Measurements from ENCODE around the gene MATCAP1.

MATCAP1 gene

DNA sequence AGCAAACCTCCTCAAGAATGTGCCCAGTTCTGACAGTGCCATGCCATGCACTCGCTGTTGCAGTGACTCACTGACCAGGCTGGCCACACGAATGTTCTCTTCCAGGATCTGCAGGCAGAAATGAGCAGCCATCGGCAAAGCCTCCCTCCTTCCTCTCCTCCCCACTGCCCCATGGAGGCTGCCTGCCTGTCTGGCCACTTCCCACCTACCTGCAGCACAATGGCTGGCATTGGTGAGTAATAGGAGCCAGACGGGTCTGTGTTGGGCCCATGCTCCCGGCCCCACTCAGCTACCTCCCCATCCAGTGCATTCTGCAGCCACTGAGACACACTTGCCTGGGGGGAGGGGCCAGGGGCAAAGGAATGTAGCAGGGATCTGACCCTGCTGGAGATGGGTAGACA lies 2.8 kb upstream of the MATCAP1 start:
- no peak for DNase-seq (ENCODE audit: low read depth in 1 of 2, low spot score in 1 of 2)
- H3K4me3 ChIP-seq (replicated peaks; ENCODE audit: insufficient read depth, low read length) = no peak overlapping the region
- TF ChIP-seq SPI1 (IDR thresholded peaks at IDR 0.05; ENCODE audit: borderline replicate concordance, low read depth) = no peak
- TF ChIP-seq, protein P1, sequence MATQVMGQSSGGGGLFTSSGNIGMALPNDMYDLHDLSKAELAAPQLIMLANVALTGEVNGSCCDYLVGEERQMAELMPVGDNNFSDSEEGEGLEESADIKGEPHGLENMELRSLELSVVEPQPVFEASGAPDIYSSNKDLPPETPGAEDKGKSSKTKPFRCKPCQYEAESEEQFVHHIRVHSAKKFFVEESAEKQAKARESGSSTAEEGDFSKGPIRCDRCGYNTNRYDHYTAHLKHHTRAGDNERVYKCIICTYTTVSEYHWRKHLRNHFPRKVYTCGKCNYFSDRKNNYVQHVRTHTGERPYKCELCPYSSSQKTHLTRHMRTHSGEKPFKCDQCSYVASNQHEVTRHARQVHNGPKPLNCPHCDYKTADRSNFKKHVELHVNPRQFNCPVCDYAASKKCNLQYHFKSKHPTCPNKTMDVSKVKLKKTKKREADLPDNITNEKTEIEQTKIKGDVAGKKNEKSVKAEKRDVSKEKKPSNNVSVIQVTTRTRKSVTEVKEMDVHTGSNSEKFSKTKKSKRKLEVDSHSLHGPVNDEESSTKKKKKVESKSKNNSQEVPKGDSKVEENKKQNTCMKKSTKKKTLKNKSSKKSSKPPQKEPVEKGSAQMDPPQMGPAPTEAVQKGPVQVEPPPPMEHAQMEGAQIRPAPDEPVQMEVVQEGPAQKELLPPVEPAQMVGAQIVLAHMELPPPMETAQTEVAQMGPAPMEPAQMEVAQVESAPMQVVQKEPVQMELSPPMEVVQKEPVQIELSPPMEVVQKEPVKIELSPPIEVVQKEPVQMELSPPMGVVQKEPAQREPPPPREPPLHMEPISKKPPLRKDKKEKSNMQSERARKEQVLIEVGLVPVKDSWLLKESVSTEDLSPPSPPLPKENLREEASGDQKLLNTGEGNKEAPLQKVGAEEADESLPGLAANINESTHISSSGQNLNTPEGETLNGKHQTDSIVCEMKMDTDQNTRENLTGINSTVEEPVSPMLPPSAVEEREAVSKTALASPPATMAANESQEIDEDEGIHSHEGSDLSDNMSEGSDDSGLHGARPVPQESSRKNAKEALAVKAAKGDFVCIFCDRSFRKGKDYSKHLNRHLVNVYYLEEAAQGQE (IDR thresholded peaks at IDR 0.05; ENCODE audit: insufficient replicate concordance, low read depth) = no peak
- TF ChIP-seq, protein P2, sequence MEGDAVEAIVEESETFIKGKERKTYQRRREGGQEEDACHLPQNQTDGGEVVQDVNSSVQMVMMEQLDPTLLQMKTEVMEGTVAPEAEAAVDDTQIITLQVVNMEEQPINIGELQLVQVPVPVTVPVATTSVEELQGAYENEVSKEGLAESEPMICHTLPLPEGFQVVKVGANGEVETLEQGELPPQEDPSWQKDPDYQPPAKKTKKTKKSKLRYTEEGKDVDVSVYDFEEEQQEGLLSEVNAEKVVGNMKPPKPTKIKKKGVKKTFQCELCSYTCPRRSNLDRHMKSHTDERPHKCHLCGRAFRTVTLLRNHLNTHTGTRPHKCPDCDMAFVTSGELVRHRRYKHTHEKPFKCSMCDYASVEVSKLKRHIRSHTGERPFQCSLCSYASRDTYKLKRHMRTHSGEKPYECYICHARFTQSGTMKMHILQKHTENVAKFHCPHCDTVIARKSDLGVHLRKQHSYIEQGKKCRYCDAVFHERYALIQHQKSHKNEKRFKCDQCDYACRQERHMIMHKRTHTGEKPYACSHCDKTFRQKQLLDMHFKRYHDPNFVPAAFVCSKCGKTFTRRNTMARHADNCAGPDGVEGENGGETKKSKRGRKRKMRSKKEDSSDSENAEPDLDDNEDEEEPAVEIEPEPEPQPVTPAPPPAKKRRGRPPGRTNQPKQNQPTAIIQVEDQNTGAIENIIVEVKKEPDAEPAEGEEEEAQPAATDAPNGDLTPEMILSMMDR (IDR thresholded peaks at IDR 0.05; ENCODE audit: insufficient read depth, low read length) = no peak
- H3K27me3 ChIP-seq (ENCODE audit: insufficient read depth, poor library complexity, severe bottlenecking) = peaks cover 7% of the 10 kb centered on the region
- H3K27ac ChIP-seq (replicated peaks) = no peak overlapping the region

DNA sequence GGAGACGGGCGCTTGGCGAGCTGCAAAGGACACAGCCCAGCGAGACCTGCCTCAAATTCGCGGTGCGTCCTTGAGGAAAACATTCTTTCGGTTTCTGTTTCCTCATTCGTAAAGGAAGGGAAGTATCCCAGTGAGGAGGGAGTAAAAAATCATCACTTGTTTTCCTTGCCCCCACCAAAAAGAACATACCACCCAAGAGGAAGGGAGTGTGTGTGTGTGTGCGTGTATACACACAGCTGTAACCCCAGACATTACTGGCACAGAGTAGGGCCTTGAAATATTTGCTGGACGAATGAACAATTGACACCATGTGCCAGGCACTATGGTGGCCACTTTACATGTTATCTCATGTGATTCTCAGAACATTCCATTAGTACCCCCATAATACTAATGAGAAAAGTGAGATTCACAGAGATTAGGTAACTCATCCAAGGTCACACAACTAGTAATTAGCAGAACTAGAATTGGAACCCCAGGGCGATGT lies 1.9 kb upstream of the MATCAP1 start:
- H3K4me3 ChIP-seq (replicated peaks; ENCODE audit: insufficient read depth, low read length) = no peak overlapping the region
- no peak for TF ChIP-seq POLR2AphosphoS5 (IDR thresholded peaks at IDR 0.05; ENCODE audit: low read depth)
- TF ChIP-seq, protein P1 (IDR thresholded peaks at IDR 0.05; ENCODE audit: insufficient replicate concordance, low read depth) = no peak

DNA sequence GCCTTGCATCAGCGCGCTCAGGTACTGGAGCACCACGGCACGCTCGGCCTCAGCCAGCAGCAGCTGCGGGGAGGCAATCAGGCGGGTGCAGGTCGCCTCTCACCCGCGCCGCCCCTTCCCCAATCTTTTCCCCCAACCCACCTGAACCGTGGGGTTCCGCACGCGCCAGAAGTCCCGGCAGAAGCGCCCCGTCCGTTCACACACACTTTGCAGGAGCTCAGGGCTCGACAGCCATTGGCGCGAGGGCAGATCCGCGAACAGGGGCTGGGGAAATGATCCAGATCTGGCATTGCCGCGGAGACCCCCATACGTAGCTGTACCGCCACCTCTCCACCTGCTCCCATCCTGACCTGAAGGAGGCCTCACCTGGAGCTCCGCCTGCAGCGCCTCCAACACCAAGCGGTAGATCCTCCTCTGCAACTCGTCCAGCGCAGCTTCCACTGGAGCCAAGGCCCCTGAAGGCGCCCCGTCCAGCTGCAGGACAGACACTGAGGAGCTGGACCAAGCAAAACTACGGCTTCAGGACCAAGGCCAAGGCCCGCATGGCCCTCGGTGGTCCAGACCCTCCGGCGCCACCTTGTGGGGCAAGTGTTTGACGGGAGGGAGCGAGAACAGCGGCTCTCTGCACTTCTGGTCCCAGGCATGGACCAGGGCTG lies 1.4 kb upstream of the MATCAP1 start:
- Histone ChIP-seq H3K27me3 (ENCODE audit: insufficient read depth, poor library complexity, severe bottlenecking) (peaks cover 7% of the 10 kb centered on the region), H3K4me3 (replicated peaks; ENCODE audit: insufficient read depth, low read length) (no peak overlapping the region), H3K27ac (replicated peaks) (no peak overlapping the region)
- TF ChIP-seq SPI1 (IDR thresholded peaks at IDR 0.05; ENCODE audit: borderline replicate concordance, low read depth) (no peak), POLR2AphosphoS5 (IDR thresholded peaks at IDR 0.05; ENCODE audit: low read depth) (no peak), GABPA (IDR thresholded peaks at IDR 0.05; ENCODE audit: low read depth) (no peak)
- TF ChIP-seq, protein P1 (IDR thresholded peaks at IDR 0.05; ENCODE audit: insufficient replicate concordance, low read depth) = peak; percentile 97
- TF ChIP-seq, protein P2 (IDR thresholded peaks at IDR 0.05; ENCODE audit: insufficient read depth, low read length) = peak; percentile 59
- peak in 1 of 2 experiments; percentile 87 for DNase-seq (ENCODE audit: low read depth in 1 of 2, low spot score in 1 of 2)

More for the DNA sequence above, 1.9 kb upstream of the MATCAP1 start:
- peaks cover 7% of the 10 kb centered on the region for H3K27me3 ChIP-seq (ENCODE audit: insufficient read depth, poor library complexity, severe bottlenecking)
- no peak overlapping the region for H3K27ac ChIP-seq (replicated peaks)
- no peak for DNase-seq (ENCODE audit: low read depth in 1 of 2, low spot score in 1 of 2)

All from HL-60 (cell line).